Caki2 (cell line): ENCODE data around the gene HBEGF. TPM values are rescaled to one million over a fixed set of nuclear protein-coding genes. Genes with fewer than 3 reads are reported as not detected.
A peak's percentile ranks its signal among the peaks of the same experiment; 100 is the strongest.
"Not testable (repeated sequence)": the region's sequence is repeated elsewhere in the genome, so short reads cannot be mapped to it uniquely, and the experiment has no call there.

Experiments
- DNase-seq: peaks from one replicate; pipeline ENCODE4 v3.0.0-alpha.2; 2015; ENCODE audit warnings: low read depth
- in situ Hi-C: cut with HindIII; loops from 2 replicates; pipeline ENCODE4 v1.10.0; 2016; ENCODE audit warnings: low sequenced_read_pairs, low pct_unique_long_range_greater_than_20kb, mixed read lengths
- total RNA-seq: library from RNA; depleted of rRNA; stranded (reverse); fragments of >200 nt; shearing (Covaris generic); gene quantifications from 2 replicates; pipeline ENCODE4 v1.2.3, GENCODE V29; 2014; ENCODE audit warnings: low replicate concordance

HBEGF gene
- total RNA-seq, 1 experiment from 2014 or later = 1.8 TPM

- in situ Hi-C loops = no loop called here
- peak; percentile 51 for DNase-seq
These were observed 16.6 kb upstream of the HBEGF start for GRCh38 chr5:140362875-140363630.

DNA sequence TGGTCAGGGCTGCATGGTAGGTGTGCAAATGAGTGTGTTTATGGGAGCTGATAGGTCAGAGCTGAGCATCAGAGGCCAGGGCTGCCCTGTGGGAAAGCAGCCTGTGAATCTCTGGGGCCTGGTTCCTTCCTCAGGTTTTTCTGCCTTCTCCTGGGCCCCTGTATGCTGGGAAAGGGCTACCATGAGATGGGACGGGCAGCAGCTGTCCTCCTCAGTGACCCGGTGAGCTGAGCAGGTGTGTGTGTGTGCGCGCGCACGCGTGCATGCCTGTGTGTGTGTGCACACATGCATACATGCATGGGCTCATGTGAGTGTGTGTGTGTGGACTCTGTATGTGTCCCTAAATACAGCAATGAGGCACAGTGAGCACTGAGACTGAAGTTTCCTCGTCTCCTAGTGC is 15.9 kb upstream of the HBEGF start:
- no peak for DNase-seq
- in situ Hi-C loops = no loop called here

DNA sequence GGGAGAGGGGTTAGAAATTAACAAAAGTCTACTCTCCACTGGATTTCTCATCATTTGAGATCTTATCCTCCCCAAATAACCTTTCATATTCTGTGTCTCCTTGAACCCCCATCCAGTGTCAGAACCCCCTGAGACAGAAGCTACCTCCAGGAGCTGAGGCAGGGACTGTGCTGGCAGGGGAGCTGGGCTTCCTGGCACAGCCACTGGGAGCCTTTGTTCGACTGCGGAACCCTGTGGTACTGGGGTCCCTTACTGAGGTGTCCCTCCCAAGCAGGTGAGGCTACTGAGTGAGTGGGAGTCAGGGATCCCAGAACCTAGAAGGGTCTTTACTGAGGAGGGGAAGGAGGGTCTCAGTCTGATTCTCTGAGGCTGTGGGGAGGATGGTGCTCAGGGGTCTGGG is 15.5 kb upstream of the HBEGF start:
- DNase-seq = no peak
- in situ Hi-C loops = no loop called here

DNA sequence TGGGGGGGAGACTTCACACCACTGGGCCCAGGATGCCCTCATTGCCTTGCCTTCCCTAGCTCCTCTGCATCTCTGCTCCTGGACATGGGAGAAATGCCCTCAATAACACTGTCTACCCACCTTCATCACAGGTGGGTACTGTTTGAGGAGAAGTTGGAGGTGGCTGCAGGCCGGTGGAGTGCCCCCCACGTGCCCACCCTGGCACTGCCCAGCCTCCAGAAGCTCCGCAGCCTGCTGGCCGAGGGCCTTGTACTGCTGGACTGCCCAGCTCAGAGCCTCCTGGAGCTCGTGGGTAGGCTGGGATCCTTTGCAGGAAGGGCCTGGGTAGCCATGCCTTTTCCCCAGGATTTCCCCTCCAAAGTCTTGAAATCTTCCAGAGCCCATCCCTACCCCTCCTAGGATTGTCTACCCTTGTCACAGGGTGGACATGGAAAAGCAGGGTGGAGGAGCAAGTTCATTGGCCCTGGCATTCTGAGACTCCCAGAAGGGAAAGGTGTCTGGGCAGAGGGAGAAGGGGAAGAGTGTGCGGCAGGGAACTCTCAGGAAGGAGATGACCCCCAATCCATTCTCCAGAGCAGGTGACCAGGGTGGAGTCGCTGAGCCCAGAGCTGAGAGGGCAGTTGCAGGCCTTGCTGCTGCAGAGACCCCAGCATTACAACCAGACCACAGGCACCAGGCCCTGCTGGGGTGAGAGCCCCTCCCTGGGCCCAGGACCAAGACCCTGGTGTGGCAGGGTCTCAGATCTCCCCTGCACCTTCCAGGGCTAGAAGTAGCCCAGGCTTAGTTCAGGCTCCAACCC is 14.5 kb upstream of the HBEGF start:
- in situ Hi-C loops = no loop called here
- no peak for DNase-seq

- in situ Hi-C loops = no loop called here
- no peak for DNase-seq
These were observed 13.7 kb upstream of the HBEGF start, which contains the start of gene SLC4A9 for GRCh38 chr5:140360101-140360500. TSS of gene SLC4A9 (plus strand) at chr5:140360194. CDS start at chr5:140360237, 43 bp downstream.

- in situ Hi-C loops = no loop called here
- no peak for DNase-seq
These were observed 12.4 kb upstream of the HBEGF start for GRCh38 chr5:140358738-140359310.

- peak; percentile 65 for DNase-seq
- in situ Hi-C loops = no loop called here
These were observed 11.3 kb upstream of the HBEGF start for GRCh38 chr5:140357726-140358093.

GRCh38 chr5:140356853-140357725 is 10.7 kb upstream of the HBEGF start:
- in situ Hi-C loops = no loop called here
- no peak for DNase-seq

DNA sequence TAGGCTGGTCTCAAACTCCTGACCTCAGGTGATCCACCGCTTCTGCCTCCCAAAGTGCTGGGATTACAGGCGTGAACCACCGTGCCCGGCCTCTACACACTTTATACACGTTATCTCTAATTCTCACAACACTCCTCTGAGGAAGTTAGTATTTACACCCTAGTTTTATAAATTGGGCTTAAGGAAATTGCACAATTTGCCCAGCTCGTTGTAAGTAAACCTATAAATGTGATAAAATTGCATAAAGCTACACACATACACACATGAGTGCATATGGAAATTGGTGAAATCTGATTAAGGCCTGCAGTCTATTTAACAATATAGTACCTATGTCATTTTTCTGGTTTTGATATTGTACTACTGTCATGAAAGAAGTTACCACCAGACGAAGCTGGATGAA is 9.1 kb upstream of the HBEGF start:
- DNase-seq = no peak
- in situ Hi-C loops = no loop called here

DNA sequence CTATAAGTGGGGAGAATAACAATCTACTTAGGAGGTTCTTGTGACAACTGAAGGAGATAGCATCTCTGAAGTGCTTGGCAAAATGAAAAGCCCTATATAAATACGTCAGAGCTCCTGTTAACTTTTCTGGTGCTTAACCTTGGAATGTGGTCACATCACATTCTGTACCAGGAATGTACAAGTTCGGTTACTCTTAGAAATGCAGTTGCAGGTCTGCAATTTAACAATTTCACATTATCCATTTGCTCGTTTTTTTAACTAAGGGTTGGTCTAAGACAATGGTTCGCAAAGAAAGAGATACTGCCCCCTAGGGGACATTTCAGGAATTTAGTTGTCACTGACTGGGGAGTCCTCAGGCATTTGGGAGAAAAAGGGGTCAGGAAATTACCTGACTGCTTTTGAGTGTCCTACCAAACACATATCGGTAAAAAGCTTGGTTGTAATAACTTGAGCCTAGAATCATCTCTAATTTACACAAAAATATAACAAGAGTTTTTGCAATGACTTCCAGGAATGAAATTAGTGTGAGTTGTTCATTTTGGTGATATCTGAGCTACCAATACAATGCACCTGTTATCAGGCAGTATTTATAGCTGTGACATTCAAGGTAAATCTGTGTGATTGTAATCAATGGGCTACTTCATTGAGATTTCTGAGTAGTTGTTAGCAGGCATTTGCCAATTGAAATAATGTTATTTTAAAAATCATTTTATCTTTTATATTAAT is 5.4 kb upstream of the HBEGF start:
- DNase-seq = peak; percentile 52
- in situ Hi-C loops = no loop called here

DNA sequence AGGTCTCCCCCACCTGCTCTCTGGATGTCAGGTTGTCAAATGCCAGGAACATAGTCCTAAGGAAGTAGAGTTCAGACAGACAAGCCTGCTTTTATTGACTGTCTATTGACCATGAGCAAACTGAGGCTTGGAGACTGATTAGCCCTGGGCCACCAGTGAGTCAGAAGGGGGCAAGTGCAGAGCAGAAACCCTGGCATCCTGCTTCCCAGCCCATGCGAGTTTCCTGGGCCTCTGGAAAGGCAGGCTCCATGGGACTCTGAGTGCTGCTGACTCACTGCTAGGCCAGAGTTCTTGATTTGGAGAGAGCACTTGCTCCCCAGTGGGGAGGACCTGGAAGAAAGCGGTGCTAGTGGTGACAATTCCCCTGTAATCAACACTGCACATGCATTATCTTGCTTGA is 2.8 kb upstream of the HBEGF start:
- no peak for DNase-seq
- in situ Hi-C loops = no loop called here

DNA sequence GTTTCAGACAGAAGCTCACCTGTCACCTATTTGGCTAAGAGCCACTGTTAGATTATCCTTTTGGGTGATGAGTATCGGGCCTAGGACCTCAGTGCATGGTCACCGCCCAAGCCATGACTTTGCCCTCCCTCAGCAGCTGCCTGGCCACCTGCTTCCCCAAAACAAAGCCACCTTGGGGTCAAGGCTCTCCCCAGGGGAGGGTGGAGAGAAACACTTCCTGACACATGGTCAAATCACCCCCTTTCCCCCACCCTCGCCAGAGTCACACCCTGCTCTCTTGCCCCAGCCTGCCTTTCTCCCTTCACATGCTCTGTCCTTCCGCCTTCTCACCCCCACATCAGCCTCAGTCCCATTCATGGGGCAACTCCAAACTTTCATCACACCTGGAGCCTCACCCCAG is 1.7 kb upstream of the HBEGF start:
- in situ Hi-C loops = no loop called here
- no peak for DNase-seq

DNA sequence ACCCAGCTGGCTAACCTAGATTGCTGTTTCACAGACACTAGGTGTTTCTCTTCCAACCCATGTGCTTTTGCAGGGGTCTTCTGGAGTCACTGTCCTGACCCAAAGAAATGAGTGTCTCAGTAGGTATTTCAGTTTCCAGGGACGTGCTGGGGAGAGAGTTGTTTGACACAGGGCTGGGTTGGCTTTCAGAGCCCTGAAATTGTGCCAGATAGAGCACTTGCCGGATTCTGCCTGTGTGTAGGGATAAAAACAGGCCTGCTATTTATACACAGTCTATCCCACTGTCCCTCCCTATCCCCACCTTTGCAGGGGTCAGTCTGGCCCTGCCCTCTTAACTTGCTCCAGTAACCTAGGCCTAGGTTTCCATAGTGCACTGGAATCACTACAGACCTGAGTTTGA is 957 bp upstream of the HBEGF start:
- in situ Hi-C loops = no loop called here
- DNase-seq = no peak

DNA sequence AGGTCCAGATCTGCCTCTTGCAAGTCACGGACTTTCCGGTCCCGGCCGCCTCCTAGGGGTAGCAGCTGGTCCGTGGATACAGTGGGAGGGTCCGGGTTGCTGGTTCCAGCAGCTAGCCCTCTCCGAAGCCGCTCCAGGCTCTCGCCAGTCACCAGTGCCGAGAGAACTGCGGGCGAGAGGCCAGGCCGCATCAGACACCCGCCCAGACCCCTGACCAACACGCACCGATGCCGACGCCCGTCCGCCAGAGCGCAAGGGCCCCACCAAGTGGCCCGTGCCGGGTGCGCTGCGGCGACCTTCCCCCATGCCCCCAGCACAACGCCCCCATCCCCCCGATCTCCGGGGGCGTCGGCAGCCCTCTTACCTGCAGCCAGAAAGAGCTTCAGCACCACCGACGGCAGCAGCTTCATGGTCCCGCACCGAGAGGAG is 470 bp downstream of the HBEGF start:
- no peak for DNase-seq
- in situ Hi-C loops = no loop called here

DNA sequence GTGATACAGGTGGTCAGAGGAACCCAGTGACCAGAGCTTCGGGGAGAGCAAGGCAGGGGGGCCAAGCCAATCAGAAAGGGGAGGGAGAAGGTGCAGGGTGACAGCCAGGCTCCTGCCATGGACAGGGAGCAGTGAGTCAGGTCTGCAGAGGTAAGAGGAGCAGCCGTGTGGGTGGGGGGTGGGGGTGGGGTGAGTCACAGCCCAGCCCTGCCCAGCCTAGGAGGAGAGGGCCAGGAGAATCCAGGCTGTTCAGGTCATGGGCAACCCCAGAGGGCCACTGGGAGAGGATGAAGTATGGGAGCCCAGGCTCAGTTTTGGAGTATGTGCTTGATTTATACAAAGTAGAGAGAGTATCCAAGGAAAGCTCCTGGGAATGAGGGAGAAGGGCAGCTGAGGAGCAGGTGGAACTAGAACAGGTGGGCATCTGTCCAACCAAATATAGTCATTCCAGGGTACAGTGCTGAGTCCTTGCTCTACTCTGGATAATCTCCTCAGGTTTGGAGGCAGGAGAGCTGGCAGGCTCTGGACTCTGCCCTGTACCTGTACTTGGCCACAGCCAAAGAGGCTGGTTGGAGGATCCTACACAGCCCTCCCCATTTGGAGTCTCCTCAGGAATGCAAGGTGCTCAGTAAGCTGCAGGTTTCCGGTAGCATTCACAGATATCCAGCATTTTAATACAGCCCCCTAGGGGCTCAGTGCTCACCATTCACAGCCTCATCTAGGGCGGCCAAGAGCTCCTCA is 1.6 kb downstream of the HBEGF start:
- in situ Hi-C loops = no loop called here
- peak; percentile 47 for DNase-seq

DNA sequence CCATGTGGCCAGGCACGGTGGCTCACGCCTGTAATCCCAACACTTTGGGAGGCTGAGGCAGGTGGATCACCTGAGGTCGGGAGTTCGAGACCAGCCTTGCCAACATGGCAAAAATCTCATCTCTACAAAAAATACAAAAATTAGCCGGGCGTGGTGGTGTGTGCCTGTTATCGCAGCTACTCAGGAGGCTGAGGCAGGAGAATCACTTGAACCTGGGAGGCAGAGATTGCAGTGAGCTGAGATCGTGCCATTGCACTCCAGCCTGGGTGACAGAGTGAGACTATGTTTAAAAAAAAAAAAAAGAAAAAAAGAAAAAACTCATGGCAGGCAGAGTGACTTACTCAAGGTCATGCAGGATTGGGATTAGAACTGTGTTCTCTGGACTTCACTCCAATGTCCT is 2.6 kb downstream of the HBEGF start:
- DNase-seq, in situ Hi-C loops: not testable (repeated sequence)

DNA sequence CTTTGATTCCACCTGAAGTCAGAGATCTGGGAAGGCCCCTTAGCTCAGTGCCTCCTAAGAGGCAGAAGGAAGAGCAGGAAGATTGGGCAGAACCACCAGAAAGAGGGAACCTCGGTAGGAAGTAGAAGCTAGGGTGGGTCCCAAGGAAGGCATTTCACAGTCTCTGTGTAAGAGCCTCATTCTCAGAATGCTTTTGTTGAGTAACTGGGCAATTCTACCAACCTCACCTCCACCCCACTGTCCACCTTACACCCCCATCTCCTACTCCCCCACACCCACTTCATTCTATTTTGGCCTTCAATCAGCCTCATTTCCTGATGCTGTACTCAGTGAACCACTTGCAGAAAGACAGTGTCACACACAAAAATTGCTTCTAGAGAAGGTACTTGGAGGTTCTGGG is 3.5 kb downstream of the HBEGF start:
- in situ Hi-C loops = no loop called here
- no peak for DNase-seq
